B cell (primary cell): ENCODE measurements around the gene TSC2.
"Not testable (repeated sequence)": the region's sequence is repeated elsewhere in the genome, so short reads cannot be mapped to it uniquely, and the experiment has no call there.

Experiments
- CTCF ChIP-seq: fragments of 200-600 bp; IDR thresholded peaks from one replicate; pipeline ENCODE4 v1.8.0; 2022; ENCODE audit warnings: antibody characterized with exemption, mild to moderate bottlenecking
- EZH2 ChIP-seq: IDR thresholded peaks from 2 replicates; pipeline ENCODE4 v1.6.1; 2012; ENCODE audit warnings: borderline replicate concordance, low read depth, mild to moderate bottlenecking, moderate library complexity, low read length; ENCODE audit not compliant: insufficient read depth, poor library complexity, severe bottlenecking

- not testable (repeated sequence) for TF ChIP-seq CTCF, EZH2
These were observed 73.5 kb downstream of the TSC2 start for GRCh38 chr16:2121325-2121724.
